ENCODE results near the gene IL5.
"Not testable (repeated sequence)": the region's sequence is repeated elsewhere in the genome, so short reads cannot be mapped to it uniquely, and the experiment has no call there.

Gene IL5
- 0 to 0.23 (median 0) reads per million in 4 donors for total RNA-seq

GRCh38 chr5:132543472-132544201 is at the start of gene IL5:
IL5 (minus strand) TSS chr5:132543522; CDS start chr5:132543478, 44 bp downstream.
- no peak for DNase-seq

- DNase-seq = no peak
Measured at GRCh38 chr5:132592521-132592920, 49.2 kb upstream of the IL5 start.

- peak in 1 of 5 donors; percentile 40 for DNase-seq
Measured at GRCh38 chr5:132591145-132591544, 47.8 kb upstream of the IL5 start.

DNA sequence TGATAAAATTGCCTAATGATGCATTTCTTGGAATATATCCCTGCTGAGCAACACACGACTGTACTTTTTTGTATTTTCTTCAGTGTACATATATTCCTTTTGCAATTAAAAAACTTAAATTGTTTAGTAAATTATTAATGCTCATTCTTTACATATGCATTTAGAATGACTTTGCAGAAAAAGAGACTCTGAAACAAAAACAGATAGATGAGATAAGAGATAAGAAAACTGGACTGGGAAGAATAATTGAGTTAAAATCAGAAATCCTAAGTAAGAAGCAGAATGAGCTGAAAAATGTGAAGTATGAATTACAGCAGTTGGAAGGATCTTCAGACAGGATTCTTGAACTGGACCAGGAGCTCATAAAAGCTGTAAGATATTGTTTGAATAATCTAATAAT is 46.1 kb upstream of the IL5 start:
- DNase-seq = no peak

DNA sequence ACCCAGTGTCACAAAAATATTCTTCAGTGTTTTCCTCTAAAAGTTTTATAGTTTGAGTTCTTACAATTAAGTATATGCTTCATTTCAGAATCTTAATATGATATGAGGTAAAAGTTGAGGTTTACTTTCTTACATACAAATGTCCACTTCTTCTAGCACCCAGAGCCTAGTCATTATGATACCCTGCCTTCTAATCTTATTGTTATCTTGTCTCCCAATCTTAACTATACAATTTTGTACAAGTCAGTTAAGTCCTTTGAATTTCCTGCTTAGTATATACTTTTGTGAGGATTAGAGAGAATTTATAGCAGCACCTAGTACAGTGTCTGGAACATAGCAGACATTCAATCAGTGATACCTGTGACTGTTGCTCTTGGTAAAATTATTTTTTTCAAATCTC is 42.7 kb upstream of the IL5 start:
- DNase-seq = peak in 1 of 5 donors; percentile 23

DNA sequence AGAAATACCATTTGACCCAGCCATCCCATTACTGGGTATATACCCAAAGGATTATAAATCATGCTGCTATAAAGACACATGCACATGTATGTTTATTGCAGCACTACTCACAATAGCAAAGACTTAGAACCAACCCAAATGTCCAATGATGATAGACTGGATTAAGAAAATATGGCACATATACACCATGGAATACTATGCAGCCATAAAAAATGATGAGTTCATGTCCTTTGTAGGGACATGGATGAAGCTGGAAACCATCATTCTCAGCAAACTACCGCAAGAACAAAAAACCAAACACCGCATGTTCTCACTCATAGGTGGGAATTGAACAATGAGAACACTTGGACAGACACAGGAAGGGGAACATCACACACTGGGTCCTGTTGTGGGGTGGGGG is 41.2 kb upstream of the IL5 start:
- DNase-seq = not testable (repeated sequence)

DNA sequence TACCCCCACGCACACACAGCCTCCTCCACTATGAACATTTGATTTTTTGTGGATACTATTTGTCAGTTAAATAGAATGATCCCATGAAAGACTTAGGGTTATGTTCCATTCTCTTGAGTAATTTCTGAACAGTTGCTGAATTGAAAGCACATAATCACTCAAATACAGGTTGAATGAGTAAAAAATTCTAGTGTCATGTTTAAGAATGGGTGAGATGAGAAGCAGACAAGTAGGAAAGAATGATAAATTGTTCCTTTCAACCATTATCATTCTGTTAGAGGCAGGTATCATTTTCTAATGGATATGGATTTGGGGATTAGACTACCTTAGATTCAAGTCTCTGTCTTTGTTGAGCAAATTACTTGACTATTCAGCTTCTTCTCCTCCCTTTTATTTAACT is 32.8 kb upstream of the IL5 start:
- DNase-seq = no peak

GRCh38 chr5:132566657-132567056 is 23.3 kb upstream of the IL5 start:
- peak in 1 of 5 donors; percentile 8 for DNase-seq

DNA sequence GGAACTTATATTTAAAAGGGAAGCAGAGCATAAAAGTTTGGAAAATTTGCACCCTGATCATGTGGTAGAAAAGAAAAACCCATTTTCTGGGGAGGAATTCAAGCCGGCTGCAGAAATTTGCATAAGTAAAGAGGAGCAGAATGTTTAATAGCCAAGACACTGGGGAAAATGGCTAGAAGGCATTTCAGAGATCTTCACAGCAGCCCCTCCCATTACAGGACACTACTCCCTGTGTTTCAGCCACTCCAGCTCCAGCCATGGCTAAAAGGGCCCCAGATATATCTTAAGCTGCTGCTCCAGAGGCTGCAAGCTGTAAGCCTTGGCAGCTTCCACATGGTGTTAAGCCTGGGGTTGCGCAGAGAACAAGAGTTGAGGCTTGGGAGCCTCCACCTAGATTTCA is 21.2 kb upstream of the IL5 start:
- DNase-seq = not testable (repeated sequence)

GRCh38 chr5:132561601-132562000 is 18.3 kb upstream of the IL5 start:
- DNase-seq = peak in 1 of 5 donors; percentile 56

- DNase-seq = no peak
Measured at GRCh38 chr5:132559383-132560060, 16.2 kb upstream of the IL5 start.

- DNase-seq = peak in 2 of 5 donors; percentile 5 to 52
Measured at GRCh38 chr5:132557478-132558172, 14.3 kb upstream of the IL5 start.

GRCh38 chr5:132556763-132557477 is 13.6 kb upstream of the IL5 start, which contains the start of gene RAD50:
RAD50 (plus strand) TSS chr5:132556977; CDS start chr5:132557325, 348 bp downstream.
- peak; percentile 80 to 96 (median 86) for DNase-seq

- peak in 2 of 5 donors; percentile 4 to 10 for DNase-seq
Measured at GRCh38 chr5:132556153-132556762, 12.9 kb upstream of the IL5 start.

DNA sequence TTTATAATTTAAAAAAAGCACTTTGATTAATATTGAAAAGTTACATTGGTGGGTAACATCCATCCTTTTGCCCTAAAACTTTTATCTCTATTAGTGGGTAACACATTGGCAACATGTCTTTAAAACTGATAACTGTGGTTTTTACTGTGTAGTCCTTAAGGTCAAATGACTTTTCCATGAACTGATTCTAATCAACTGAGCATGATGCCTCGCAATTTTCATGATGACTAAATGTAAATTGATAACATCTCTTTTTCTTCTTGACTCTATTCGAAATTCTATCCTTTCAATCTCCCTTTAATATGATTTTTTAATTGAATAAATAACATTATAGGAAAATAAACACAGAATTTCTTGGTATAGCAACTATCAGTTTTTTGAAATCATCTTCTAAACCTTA is 6.3 kb upstream of the IL5 start:
- no peak for DNase-seq

DNA sequence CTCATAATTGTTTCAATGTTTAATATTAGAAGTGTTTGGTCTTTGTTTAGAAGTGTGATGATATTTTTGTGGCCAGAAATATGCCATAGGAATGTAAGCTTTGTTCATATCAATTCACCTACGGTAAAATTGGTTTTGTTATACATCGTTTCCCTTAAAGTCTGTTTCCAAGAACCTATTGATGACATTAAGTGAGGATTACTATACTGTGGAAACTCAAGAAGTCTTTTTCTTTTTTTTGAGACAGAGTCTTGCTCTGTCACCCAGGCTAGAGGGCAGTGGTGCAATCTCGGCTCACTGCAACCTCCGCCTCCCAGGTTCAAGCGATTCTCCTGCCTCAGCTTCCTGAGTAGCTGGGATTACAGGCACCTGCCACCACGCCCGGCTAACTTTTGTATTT is 5.5 kb upstream of the IL5 start:
- not testable (repeated sequence) for DNase-seq

- DNase-seq = no peak
Measured at GRCh38 chr5:132547269-132547668, 3.9 kb upstream of the IL5 start.

DNA sequence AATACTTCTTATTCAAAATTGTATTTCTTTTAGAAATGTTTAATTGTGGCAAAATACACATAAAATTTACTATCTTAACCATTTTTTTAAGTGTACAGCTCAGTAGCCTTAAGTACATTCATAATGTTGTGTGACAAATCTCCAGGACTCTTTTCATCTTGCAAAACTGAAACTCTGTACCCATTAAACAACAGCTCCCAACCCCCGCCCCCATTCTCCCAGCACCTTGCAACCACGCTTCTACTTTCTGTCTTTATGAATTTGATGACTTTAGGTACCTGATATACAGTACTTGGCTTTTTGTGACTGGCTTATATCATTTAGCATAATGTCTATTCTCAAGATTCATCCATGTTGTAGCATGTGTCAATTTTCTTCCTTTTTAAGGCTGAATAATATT is 2.8 kb upstream of the IL5 start:
- DNase-seq = no peak

- DNase-seq = no peak
Measured at GRCh38 chr5:132540764-132541163, 2.6 kb downstream of the IL5 start.

DNA sequence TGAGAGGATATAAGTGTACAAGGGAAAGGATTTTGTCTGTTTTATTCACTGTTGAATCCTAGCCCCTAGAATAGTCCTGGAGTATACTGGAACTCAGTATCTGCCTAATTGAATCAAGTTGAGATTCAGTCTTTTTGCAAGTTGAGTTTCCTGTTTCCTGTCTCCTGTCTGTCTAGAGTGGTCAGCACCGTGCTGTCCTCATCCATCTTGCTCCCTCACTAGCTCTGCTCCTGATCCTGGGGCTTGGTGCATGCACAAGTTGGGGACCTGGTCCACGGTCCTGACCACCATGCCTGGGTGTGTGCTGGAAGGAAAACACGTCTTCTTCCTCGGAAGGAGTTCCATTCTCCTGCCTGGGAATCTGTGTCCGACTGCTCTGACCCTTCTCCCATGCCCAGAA is 3.2 kb downstream of the IL5 start:
- no peak for DNase-seq

GRCh38 chr5:132539716-132540115 is 3.6 kb downstream of the IL5 start:
- no peak for DNase-seq

- DNase-seq = no peak
Measured at GRCh38 chr5:132530946-132531345, 12.4 kb downstream of the IL5 start.
